HG02610 (cell line): Measurements from ENCODE around the gene KLRF2.
"Not testable (repeated sequence)": the region's sequence is repeated elsewhere in the genome, so short reads cannot be mapped to it uniquely, and the experiment has no call there.

ENCODE experiments used
- ATAC-seq: cut with Tn5 transposase; IDR thresholded peaks from one replicate; pipeline ENCODE4 v1.9.1; 2021; ENCODE audit warnings: mild to moderate bottlenecking, moderate library complexity; ENCODE audit not compliant: unreplicated experiment

The KLRF2 gene

DNA sequence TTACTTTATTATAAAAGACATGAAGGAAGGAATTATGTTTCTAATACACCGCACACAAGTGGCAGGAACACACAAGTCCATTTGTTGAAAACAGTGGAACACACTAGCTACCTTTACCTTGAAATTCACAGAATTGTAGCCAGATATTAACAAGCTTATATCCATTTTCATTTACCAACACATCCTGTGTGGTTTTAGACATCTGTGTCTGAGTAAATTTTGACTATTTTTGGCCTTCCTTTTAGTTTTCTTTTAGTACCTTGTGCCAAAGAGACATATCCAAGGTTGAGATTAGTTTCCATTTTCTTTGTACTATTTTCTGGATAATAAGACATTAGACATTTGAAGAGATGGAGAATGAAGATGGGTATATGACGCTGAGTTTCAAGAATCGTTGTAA, at the start of gene KLRF2:
Gene KLRF2 (plus strand): TSS at position 244 of the 400 bp plus-strand sequence. CDS start 107 bp downstream, at position 351.
- no peak for ATAC-seq

GRCh38 chr12:9831720-9832119, 49.6 kb upstream of the KLRF2 start:
- no peak for ATAC-seq

DNA sequence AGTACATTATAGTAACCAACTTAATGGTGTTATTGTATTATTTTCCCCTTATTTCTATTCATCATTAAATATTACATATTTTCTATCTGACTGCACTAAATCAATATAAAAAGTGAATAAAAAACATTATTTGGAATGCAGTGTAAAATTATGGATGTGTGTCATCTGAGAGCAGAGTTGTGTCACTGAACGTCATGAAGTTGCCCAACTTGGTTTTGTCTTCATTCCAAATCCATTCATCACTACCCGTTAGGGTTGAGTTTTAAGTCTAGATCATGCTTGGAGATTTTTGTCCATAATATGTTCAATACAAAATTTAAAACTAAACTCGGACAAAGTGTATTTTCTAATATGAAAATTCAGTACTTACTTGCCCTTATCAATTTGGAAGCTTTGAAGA, 37.9 kb upstream of the KLRF2 start:
- no peak for ATAC-seq

DNA sequence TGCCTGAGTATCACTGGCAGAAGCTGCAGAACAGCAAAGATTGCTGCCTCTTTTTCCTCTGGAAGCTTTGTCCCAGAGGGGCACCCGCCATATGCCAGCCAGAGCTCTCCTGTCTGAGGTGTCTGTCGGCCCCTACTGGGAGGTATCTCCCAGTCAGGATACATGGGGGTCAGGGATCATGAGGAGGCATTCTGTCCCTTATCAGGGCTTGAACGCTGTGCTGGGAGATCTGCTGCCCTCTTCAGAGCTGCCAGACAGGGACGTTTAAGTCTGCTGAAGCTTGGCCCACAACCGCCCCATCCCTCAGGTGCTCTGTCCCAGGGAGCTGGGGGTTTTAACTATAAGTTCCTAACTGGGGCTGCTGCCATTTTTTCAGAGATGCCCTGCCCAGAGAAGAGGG, 32.4 kb upstream of the KLRF2 start:
- no peak for ATAC-seq

DNA sequence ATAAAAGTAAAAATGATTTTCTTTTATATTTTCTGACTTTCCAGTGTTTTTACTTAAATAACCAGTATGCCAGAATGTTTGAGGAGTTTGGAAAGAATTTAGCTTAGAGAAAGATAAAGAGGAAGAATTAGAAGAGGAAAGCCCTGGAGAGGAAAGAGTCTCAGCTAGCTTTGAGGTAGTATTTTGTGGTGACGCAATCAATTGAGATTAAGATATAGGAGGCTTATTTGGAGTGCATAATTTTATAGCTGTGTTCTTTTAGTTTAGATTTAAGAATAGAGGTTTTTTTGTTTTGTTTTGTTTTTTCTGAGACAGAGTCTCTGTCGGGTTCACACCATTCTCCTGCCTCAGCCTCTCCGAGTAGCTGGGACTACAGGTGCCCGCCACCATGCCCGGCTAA, 30.2 kb upstream of the KLRF2 start:
- no peak for ATAC-seq

GRCh38 chr12:9851927-9852326, 29.4 kb upstream of the KLRF2 start:
- no peak for ATAC-seq

- no peak for ATAC-seq
Observed at GRCh38 chr12:9856151-9856550, 25.1 kb upstream of the KLRF2 start.

GRCh38 chr12:9856894-9857293, 24.4 kb upstream of the KLRF2 start:
- no peak for ATAC-seq

GRCh38 chr12:9858135-9858534, 23.2 kb upstream of the KLRF2 start:
- ATAC-seq: no peak

GRCh38 chr12:9864913-9865675, 16.2 kb upstream of the KLRF2 start:
- no peak for ATAC-seq

DNA sequence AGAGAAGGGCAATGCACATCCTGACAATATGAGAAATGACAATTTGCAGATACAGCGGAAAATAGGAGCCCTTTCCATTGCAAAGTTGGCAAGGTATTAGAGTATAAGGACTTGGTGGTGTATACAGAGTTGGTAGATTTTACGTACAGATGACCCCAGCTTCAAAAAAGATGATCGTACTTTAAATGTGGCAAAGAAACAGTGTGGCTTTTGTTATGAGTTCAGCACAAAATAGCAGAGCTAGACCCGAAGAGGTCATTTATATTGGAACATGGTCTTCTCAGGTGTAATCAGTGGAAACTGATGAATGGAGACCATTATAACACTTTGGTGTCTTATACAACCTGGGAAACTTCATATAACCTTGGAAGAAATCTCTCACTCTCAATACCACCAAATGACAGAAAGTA, 14.4 kb upstream of the KLRF2 start:
- ATAC-seq: no peak

- no peak for ATAC-seq
Observed at GRCh38 chr12:9867531-9867930, 13.8 kb upstream of the KLRF2 start.

DNA sequence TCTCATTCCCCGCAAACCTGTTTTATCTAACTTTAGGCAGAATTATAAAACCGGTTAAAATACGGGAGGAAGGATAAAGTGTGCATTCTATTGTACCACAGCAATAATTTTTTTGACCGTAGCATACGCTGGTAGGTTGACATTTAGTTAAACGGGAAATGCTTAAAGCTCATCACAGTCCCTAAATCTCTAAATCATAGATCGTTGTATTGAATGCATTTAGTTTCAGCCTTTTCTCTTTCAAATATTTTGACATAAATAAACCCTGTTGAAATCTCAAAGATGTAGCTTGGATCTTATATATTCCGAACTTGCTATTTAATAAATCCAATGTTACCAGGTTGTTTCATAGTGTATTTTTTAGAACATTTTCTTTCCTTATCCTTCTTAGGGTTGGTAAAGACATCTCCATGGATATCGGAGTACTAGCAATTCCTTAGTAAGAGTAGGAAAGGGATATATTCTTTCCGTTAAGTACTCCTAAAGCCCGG, 12.9 kb upstream of the KLRF2 start:
- no peak for ATAC-seq

- no peak for ATAC-seq
Observed at GRCh38 chr12:9868951-9869306, 12.4 kb upstream of the KLRF2 start.

GRCh38 chr12:9869307-9870161, 11.8 kb upstream of the KLRF2 start, which contains the start of gene CLEC2B:
Gene CLEC2B (minus strand): TSS chr12:9869354.
- peak; percentile 49 for ATAC-seq

DNA sequence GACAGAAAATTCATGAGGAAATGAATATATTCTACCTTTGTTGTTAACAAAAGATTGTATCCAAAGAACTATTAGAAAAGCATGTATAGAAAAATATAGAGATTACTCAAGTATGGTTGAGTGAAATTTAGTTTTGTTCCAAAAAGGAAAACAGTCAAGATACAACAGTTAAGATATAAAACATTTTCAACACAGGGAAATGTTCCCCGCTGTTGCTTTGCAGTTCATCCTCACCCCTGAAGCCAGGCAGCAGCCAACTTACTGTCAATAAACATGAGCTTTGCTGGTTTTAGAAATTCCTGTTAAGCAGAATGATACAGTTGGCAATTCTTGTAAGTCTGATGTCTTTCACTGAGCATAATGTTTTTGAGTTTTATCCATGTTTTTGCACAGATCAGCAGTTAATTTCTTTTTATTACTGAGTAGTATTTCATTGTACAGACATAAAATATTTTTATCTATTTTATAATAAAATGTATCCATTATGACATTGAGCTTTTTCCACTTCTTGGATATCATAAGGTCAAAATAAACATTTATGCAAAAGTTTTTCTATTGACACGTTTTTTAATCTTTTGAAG, 10.9 kb upstream of the KLRF2 start:
- no peak for ATAC-seq

- ATAC-seq: no peak
Observed at GRCh38 chr12:9872162-9872561, 9.1 kb upstream of the KLRF2 start.

DNA sequence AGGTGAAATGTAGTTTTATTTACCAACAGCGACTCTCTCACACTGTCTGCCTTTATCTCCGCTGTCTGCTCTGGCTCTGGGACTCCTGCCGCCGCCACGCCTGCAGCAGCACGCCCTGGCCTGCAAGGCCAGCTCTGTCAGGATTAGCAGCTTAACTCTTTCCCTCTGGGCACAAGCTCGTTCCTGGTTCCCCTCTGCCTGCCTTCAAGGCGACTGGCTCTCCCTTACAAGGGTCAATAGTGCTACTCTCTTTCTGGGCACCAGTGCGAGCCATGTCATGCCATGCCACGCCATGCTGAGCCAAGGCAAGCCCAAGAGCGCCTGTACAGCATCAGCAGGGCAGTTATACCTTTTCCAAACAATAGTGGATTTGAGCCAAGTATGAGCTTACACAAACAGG, 8.5 kb upstream of the KLRF2 start:
- ATAC-seq: no peak

DNA sequence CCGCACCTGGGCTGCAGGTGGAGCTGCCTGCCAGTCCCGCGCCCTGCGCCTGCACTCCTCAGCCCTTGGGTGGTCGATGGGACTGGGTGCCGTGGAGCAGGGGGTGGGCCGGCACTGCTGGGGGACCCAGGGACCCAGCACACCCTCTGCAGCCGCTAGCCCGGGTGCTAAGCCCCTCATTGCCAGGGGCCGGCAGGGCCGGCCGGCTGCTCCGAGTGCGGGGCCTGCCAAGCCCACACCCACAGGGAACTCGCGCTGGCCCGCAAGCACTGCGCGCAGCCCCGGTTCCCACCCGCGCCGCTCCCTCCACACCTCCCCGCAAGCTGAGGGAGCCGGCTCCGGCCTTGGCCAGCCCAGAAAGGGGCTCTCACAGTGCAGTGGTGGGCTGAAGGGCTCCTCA, 5.2 kb upstream of the KLRF2 start:
- not testable (repeated sequence) for ATAC-seq

GRCh38 chr12:9880532-9881078, 684 bp upstream of the KLRF2 start:
- ATAC-seq: no peak

GRCh38 chr12:9881988-9882387, 699 bp downstream of the KLRF2 start:
- no peak for ATAC-seq
